Measurements from ENCODE around the gene NSMF. TPM values are rescaled to one million over a fixed set of nuclear protein-coding genes. Genes with fewer than 3 reads are reported as not detected.

Gene NSMF
- total RNA-seq, 1 donor from 2014 or later: 85.3 TPM

GRCh38 chr9:137502008-137502911, 43.1 kb upstream of the NSMF start:
- peaks cover 10% of the 10 kb centered on the region for H3K9me3 Mint-ChIP-seq
- peaks cover 8% of the 10 kb centered on the region for H3K27me3 Mint-ChIP-seq (ENCODE audit: low read depth)
- H3K36me3 Mint-ChIP-seq: peaks cover 2% of the 10 kb centered on the region
- H3K4me3 Mint-ChIP-seq: peak overlapping the region; percentile 56
- H3K27ac Mint-ChIP-seq: peak overlapping the region; percentile 96
- peaks cover 2% of the 10 kb centered on the region for H3K4me1 Mint-ChIP-seq
- peak; percentile 32 to 58 for DNase-seq (ENCODE audit: low spot score in 2 of 2, unreplicated experiment in 2 of 2)
- no peak for TF ChIP-seq CTCF (IDR thresholded peaks at IDR 0.05; ENCODE audit: unreplicated experiment)

- H3K4me1 Mint-ChIP-seq: peaks cover 2% of the 10 kb centered on the region
- no peak for DNase-seq (ENCODE audit: low spot score in 2 of 2, unreplicated experiment in 2 of 2)
- H3K9me3 Mint-ChIP-seq: peaks cover 10% of the 10 kb centered on the region
- TF ChIP-seq CTCF (IDR thresholded peaks at IDR 0.05; ENCODE audit: unreplicated experiment): no peak
- H3K27ac Mint-ChIP-seq: peak overlapping the region; percentile 96
- peaks cover 8% of the 10 kb centered on the region for H3K27me3 Mint-ChIP-seq (ENCODE audit: low read depth)
- H3K36me3 Mint-ChIP-seq: peaks cover 2% of the 10 kb centered on the region
- peak overlapping the region; percentile 56 for H3K4me3 Mint-ChIP-seq
These were observed 42.3 kb upstream of the NSMF start for GRCh38 chr9:137501457-137501856.

- Mint-ChIP-seq H3K9me3 (peaks cover 10% of the 10 kb centered on the region), H3K27ac (no peak overlapping the region), H3K4me3 (no peak overlapping the region), H3K36me3 (peaks cover 2% of the 10 kb centered on the region), H3K27me3 (ENCODE audit: low read depth) (peaks cover 8% of the 10 kb centered on the region), H3K4me1 (peaks cover 2% of the 10 kb centered on the region)
- no peak for DNase-seq (ENCODE audit: low spot score in 2 of 2, unreplicated experiment in 2 of 2)
- TF ChIP-seq CTCF (IDR thresholded peaks at IDR 0.05; ENCODE audit: unreplicated experiment): no peak
These were observed 41.7 kb upstream of the NSMF start for GRCh38 chr9:137500666-137501397.

- Mint-ChIP-seq H3K9me3 (peaks cover 10% of the 10 kb centered on the region), H3K4me1 (peaks cover 2% of the 10 kb centered on the region), H3K27me3 (ENCODE audit: low read depth) (peaks cover 8% of the 10 kb centered on the region), H3K36me3 (peaks cover 2% of the 10 kb centered on the region), H3K4me3 (no peak overlapping the region), H3K27ac (no peak overlapping the region)
- no peak for DNase-seq (ENCODE audit: low spot score in 2 of 2, unreplicated experiment in 2 of 2)
- TF ChIP-seq CTCF (IDR thresholded peaks at IDR 0.05; ENCODE audit: unreplicated experiment): no peak
These were observed 40.9 kb upstream of the NSMF start for GRCh38 chr9:137499858-137500661.

GRCh38 chr9:137499416-137499815, 40.3 kb upstream of the NSMF start:
- TF ChIP-seq CTCF (IDR thresholded peaks at IDR 0.05; ENCODE audit: unreplicated experiment): no peak
- Mint-ChIP-seq H3K4me1 (peaks cover 2% of the 10 kb centered on the region), H3K4me3 (no peak overlapping the region), H3K27ac (no peak overlapping the region), H3K27me3 (ENCODE audit: low read depth) (peaks cover 8% of the 10 kb centered on the region), H3K36me3 (peaks cover 2% of the 10 kb centered on the region), H3K9me3 (peaks cover 9% of the 10 kb centered on the region)
- no peak for DNase-seq (ENCODE audit: low spot score in 2 of 2, unreplicated experiment in 2 of 2)
